Kidney (tissue), 14 donors: ENCODE measurements around the gene HOXA10. TPM values are rescaled to one million over a fixed set of nuclear protein-coding genes. Genes with fewer than 3 reads are reported as not detected.

Experiments used
- DNase-seq, 5 donors: peaks; one replicate each; pipeline ENCODE4 v3.0.0-alpha.2; 2013 to 2020
- FAIRE-seq: peaks from 2 replicates; lab custom pipeline; 2012; peaks lifted over from hg19 to GRCh38; lab: Jason Lieb, UNC
- H3K27ac ChIP-seq, 2 donors: one replicate each; pipeline ENCODE4 v1.7.0; 2013; ENCODE audit warnings: low read depth in 2 of 2, low read length in 2 of 2, inconsistent platforms in 1 of 2
- H3K27me3 ChIP-seq: one replicate; pipeline ENCODE4 v1.7.1; 2013; ENCODE audit warnings: low read length, inconsistent platforms; ENCODE audit not compliant: control insufficient read depth, insufficient read depth
- H3K36me3 ChIP-seq, 3 donors: one replicate each; pipeline versions ENCODE4 v1.7.0 to v1.7.1; 2013; ENCODE audit warnings: low read length in 3 of 3, control low read depth in 1 of 3, inconsistent platforms in 1 of 3; ENCODE audit not compliant: insufficient read depth in 3 of 3, control insufficient read depth in 2 of 3
- H3K4me1 ChIP-seq, 3 donors: one replicate each; pipeline versions ENCODE4 v1.7.0 to v1.7.1; 2013; ENCODE audit warnings: low read length in 3 of 3, inconsistent platforms in 1 of 3, low read depth in 1 of 3; ENCODE audit not compliant: control insufficient read depth in 2 of 3, insufficient read depth in 2 of 3
- H3K4me3 ChIP-seq, 3 donors: one replicate each; pipeline versions ENCODE4 v1.7.0 to v1.8.1; 2013; ENCODE audit warnings: low read length in 3 of 3, control low read depth in 1 of 3, inconsistent platforms in 1 of 3
- H3K9ac ChIP-seq, 3 donors: one replicate each; pipeline versions ENCODE4 v1.7.0 to v1.7.1; 2013; ENCODE audit warnings: low read length in 3 of 3, control low read depth in 1 of 3, inconsistent platforms in 1 of 3
- H3K9me3 ChIP-seq, 3 donors: one replicate each; pipeline versions ENCODE4 v1.7.0 to v1.7.1; 2013; ENCODE audit warnings: low read length in 3 of 3, control low read depth in 1 of 3, inconsistent platforms in 1 of 3; ENCODE audit not compliant: control insufficient read depth in 2 of 3, insufficient read depth in 1 of 3
- CTCF ChIP-seq: IDR thresholded peaks from 3 replicates; pipeline ENCODE4 v1.5.1; 2012; ENCODE audit warnings: mild to moderate bottlenecking, moderate library complexity, borderline replicate concordance; ENCODE audit not compliant: insufficient read depth; ENCODE audit errors: extremely low read depth
- intact Hi-C: fragments of 100-400 bp; cut with DNase I; formaldehyde crosslinking; loops from one replicate; pipeline ENCODE4 v1.11.1; 2022
- polyA plus RNA-seq: library from polyadenylated mRNA; stranded (reverse); fragments of 350-450 nt; fragmentation: Illumina TruSeq; extraction: RNeasy Lipid Tissue Mini Kit (QIAGEN cat#74804); gene quantifications from one replicate; pipeline ENCODE4 v1.2.3, GENCODE V29; 2014; ENCODE audit warnings: low read depth, low replicate concordance; ENCODE audit not compliant: insufficient read depth
- total RNA-seq: library from RNA; stranded (reverse); fragmentation: NEBNext Ultra II Directional; extraction: Animal tissue kit (Norgen Biotek cat#: 25700); gene quantifications from one replicate; pipeline ENCODE4 v1.2.1, GENCODE V29; 2021
- donor health status: control.
- donor health status: control.
- donor health status: control.
- donor health status: control.
- donor health status: control.
- donor health status: DM: yes; HTN: yes; CAD: no.
- donor health status: Normal renal cell carcinoma (clear cell type).

The HOXA10 gene
- total and polyA plus RNA-seq, 2 donors from 2014 or later: 16.3 to 17.9 TPM

DNA sequence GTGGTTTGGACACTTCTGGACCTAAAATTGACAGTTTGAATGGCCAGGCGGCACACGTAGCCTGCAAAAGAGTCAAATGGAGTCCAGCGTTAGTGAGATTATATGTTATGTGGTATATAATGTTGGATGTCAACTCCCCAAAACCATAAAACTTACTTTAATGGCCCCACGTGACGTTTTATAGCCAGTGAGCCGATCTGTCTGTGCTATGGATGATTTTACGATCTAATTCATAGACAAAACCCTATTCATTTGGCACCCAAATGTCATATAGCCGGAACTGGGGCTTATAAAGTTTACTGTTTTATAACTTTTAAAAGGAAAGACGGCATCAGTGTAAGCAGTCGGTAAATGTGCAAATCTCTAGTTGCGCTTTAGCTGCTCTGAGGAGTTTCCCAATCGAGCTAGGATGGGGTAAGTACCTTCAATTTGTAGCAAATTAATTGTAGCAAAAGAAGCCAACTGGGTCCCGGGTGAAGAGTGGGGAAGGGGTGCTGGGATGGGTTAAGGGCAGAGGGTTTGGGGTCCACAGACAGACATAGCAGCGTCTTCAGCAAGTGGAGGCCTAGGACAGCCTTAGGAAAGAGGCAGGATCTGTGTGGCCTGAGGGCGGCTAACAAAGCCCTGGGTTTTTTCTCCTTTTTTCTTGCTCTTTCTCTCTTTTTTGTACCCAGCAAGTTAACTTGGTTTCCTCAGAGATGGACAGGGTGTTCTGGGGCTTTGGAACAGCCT, 33.8 kb downstream of the HOXA10 start:
- no peaks in the 10 kb centered on the region for H3K27me3 ChIP-seq
- DNase-seq (peak in 3 of 5 donors; percentile 62 to 92 (median 68)), FAIRE-seq (no peak)
- peaks cover 9 to 27% (median 13%) of the 10 kb centered on the region in 3 donors for H3K4me1 ChIP-seq
- no peak for TF ChIP-seq CTCF
- peaks cover 2 to 16% (median 7%) of the 10 kb centered on the region in 3 donors for H3K36me3 ChIP-seq
- H3K27ac ChIP-seq: peak overlapping the region; percentile 76 to 97
- no peaks in the 10 kb centered on the region for H3K9me3 ChIP-seq
- peak overlapping the region; percentile 61 to 97 (median 64) for H3K9ac ChIP-seq
- peak overlapping the region; percentile 38 to 89 (median 45) for H3K4me3 ChIP-seq
- intact Hi-C loops: no loop called here

GRCh38 chr7:27139334-27140125, 34.6 kb downstream of the HOXA10 start:
- Histone ChIP-seq H3K36me3 (peaks cover 2 to 16% (median 7%) of the 10 kb centered on the region in 3 donors), H3K9me3 (no peaks in the 10 kb centered on the region), H3K4me1 (peaks cover 9 to 31% (median 13%) of the 10 kb centered on the region in 3 donors), H3K4me3 (peak overlapping the region; percentile 38 to 89 (median 45)), H3K27ac (peak overlapping the region; percentile 76 to 97), H3K27me3 (no peaks in the 10 kb centered on the region), H3K9ac (peak overlapping the region; percentile 61 to 97 (median 64))
- FAIRE-seq (no peak), DNase-seq (peak in 3 of 5 donors; percentile 69 to 87 (median 79))
- TF ChIP-seq CTCF: no peak
- intact Hi-C loops: no loop called here

GRCh38 chr7:27138985-27139333, 35.2 kb downstream of the HOXA10 start:
- Histone ChIP-seq H3K36me3 (peaks cover 2 to 16% (median 7%) of the 10 kb centered on the region in 3 donors), H3K27ac (peak overlapping the region; percentile 76 to 97), H3K4me3 (peak overlapping the region in 2 of 3 donors; percentile 37 to 89), H3K9ac (peak overlapping the region; percentile 15 to 97 (median 28)), H3K9me3 (no peaks in the 10 kb centered on the region), H3K4me1 (peaks cover 9 to 33% (median 16%) of the 10 kb centered on the region in 3 donors), H3K27me3 (no peaks in the 10 kb centered on the region)
- DNase-seq (peak in 1 of 5 donors; percentile 79), FAIRE-seq (no peak)
- TF ChIP-seq CTCF: no peak
- intact Hi-C loops: no loop called here
